HG03175 (cell line): ENCODE measurements around the gene PRDM16.

Experiments used
- ATAC-seq: cut with Tn5 transposase; IDR thresholded peaks from one replicate; pipeline ENCODE4 v1.9.1; 2021; ENCODE audit warnings: mild to moderate bottlenecking, moderate library complexity; ENCODE audit not compliant: unreplicated experiment

Gene PRDM16

GRCh38 chr1:3346478-3346877 is 277.5 kb downstream of the PRDM16 start:
- ATAC-seq = no peak

- ATAC-seq = no peak
Measured at GRCh38 chr1:3347257-3348020, 278.4 kb downstream of the PRDM16 start.

GRCh38 chr1:3348196-3348865 is 279.3 kb downstream of the PRDM16 start:
- no peak for ATAC-seq

- no peak for ATAC-seq
Measured at GRCh38 chr1:3349161-3349967, 280.4 kb downstream of the PRDM16 start.

- ATAC-seq = no peak
Measured at GRCh38 chr1:3349968-3350299, 280.9 kb downstream of the PRDM16 start.

- no peak for ATAC-seq
Measured at GRCh38 chr1:3350506-3351261, 281.7 kb downstream of the PRDM16 start.

- ATAC-seq = no peak
Measured at GRCh38 chr1:3351449-3352298, 282.7 kb downstream of the PRDM16 start.

GRCh38 chr1:3352299-3352951 is 283.4 kb downstream of the PRDM16 start:
- no peak for ATAC-seq

GRCh38 chr1:3352952-3353331 is 283.9 kb downstream of the PRDM16 start:
- no peak for ATAC-seq

GRCh38 chr1:3353876-3354275 is 284.9 kb downstream of the PRDM16 start:
- no peak for ATAC-seq

- ATAC-seq = no peak
Measured at GRCh38 chr1:3355089-3355488, 286.1 kb downstream of the PRDM16 start.

- no peak for ATAC-seq
Measured at GRCh38 chr1:3355894-3356826, 287.2 kb downstream of the PRDM16 start.

GRCh38 chr1:3356827-3357460 is 287.9 kb downstream of the PRDM16 start:
- ATAC-seq = no peak

GRCh38 chr1:3357526-3358297 is 288.7 kb downstream of the PRDM16 start:
- no peak for ATAC-seq

GRCh38 chr1:3359351-3359750 is 290.3 kb downstream of the PRDM16 start:
- ATAC-seq = no peak

GRCh38 chr1:3359756-3360440 is 290.9 kb downstream of the PRDM16 start:
- no peak for ATAC-seq
